Activated CD8-positive, alpha-beta T cell treated with anti-CD3 and anti-CD28 coated beads for 36 hours (primary cell): ENCODE data around the gene MYO18A. TPM values are rescaled to one million over a fixed set of nuclear protein-coding genes. Genes with fewer than 3 reads are reported as not detected.

Source experiments
- ATAC-seq: fragments of 200-7000 bp; cut with Tn5 transposase; one replicate; pipeline ENCODE4 v1.10.0; 2021; ENCODE audit warnings: mild to moderate bottlenecking, moderate library complexity
- CTCF ChIA-PET: fragments of 350-600 bp; sonication (Branson Sonifier 250); formaldehyde crosslinking; loops from one replicate; lab custom pipeline; 2021; ENCODE audit warnings: antibody characterized with exemption; lab: Charles Lee
- POLR2A ChIA-PET: fragments of 350-600 bp; sonication (Branson Sonifier 250); formaldehyde crosslinking; loops from one replicate; lab custom pipeline; 2021; ENCODE audit warnings: antibody characterized with exemption; lab: Charles Lee
- DNase-seq: peaks from one replicate; pipeline ENCODE4 v3.0.0-alpha.2; 2020
- H3K27ac Mint-ChIP-seq: one replicate; pipeline ENCODE4 v1.8.0; 2021; ENCODE audit warnings: mild to moderate bottlenecking, mixed read lengths
- H3K27me3 Mint-ChIP-seq: one replicate; pipeline ENCODE4 v1.8.0; 2021; ENCODE audit warnings: mixed read lengths
- H3K36me3 Mint-ChIP-seq: one replicate; pipeline ENCODE4 v1.8.0; 2021; ENCODE audit warnings: low read depth, mixed read lengths
- H3K4me1 Mint-ChIP-seq: one replicate; pipeline ENCODE4 v1.8.0; 2021; ENCODE audit warnings: low read depth, mixed read lengths
- H3K4me3 Mint-ChIP-seq: one replicate; pipeline ENCODE4 v1.8.0; 2021; ENCODE audit warnings: mild to moderate bottlenecking, moderate library complexity, mixed read lengths
- H3K9me3 Mint-ChIP-seq: one replicate; pipeline ENCODE4 v1.8.0; 2021; ENCODE audit warnings: mixed read lengths
- CTCF ChIP-seq: fragments of 200-600 bp; IDR thresholded peaks from one replicate; pipeline ENCODE4 v1.8.0; 2022; ENCODE audit warnings: antibody characterized with exemption, mild to moderate bottlenecking
- intact Hi-C: fragments of 100-400 bp; cut with micrococcal nuclease; formaldehyde crosslinking; loops from one replicate; pipeline ENCODE4 v1.10.0; 2022
- total RNA-seq, 2 experiments: library from RNA; stranded (reverse); gene quantifications; one replicate each; pipeline ENCODE4 v1.2.3, GENCODE V29; 2021

MYO18A gene
- total RNA-seq, 2 experiments from 2014 or later, result 27.5 to 29.4 TPM

GRCh38 chr17:29163563-29163962 lies 16.6 kb downstream of the MYO18A start:
- H3K4me1 Mint-ChIP-seq, result peaks cover 9% of the 10 kb centered on the region
- no peak overlapping the region for H3K4me3 Mint-ChIP-seq
- CTCF ChIA-PET, result interaction anchor here (0.7 to 4.3 kb wide), 7 partner anchors 12 to 454 kb away, joined by 3 to 29 read pairs (median 6); partner anchors contain the start of gene MYO18A
- no peak for DNase-seq
- no peak for TF ChIP-seq CTCF
- H3K9me3 Mint-ChIP-seq, result no peaks in the 10 kb centered on the region
- H3K27ac Mint-ChIP-seq, result no peak overlapping the region
- peaks cover 7% of the 10 kb centered on the region for H3K36me3 Mint-ChIP-seq
- POLR2A ChIA-PET, result interaction anchor here (1.2 kb wide), 1 partner anchor 97 kb away, joined by 3 read pairs; no protein-coding TSS in a partner anchor
- no peak for ATAC-seq
- H3K27me3 Mint-ChIP-seq, result no peaks in the 10 kb centered on the region
- intact Hi-C loops, result no loop called here

GRCh38 chr17:29162909-29163341 lies 17.3 kb downstream of the MYO18A start:
- no peak for ATAC-seq
- Mint-ChIP-seq H3K27ac (no peak overlapping the region), H3K4me3 (no peak overlapping the region), H3K9me3 (no peaks in the 10 kb centered on the region), H3K27me3 (no peaks in the 10 kb centered on the region), H3K4me1 (peaks cover 9% of the 10 kb centered on the region), H3K36me3 (peaks cover 7% of the 10 kb centered on the region)
- CTCF ChIA-PET, result interaction anchor here (0.7 to 4.3 kb wide), 6 partner anchors 13 to 455 kb away, joined by 3 to 29 read pairs (median 6); partner anchors contain the start of gene MYO18A
- intact Hi-C loops, result no loop called here
- no peak for DNase-seq
- TF ChIP-seq CTCF, result no peak
- POLR2A ChIA-PET, result interaction anchor here (0.8 to 1.2 kb wide), 3 partner anchors 14 to 97 kb away, joined by 3 read pairs; no protein-coding TSS in a partner anchor

- ChIA-PET CTCF (interaction anchor here (0.7 to 4.3 kb wide), 6 partner anchors 10 to 57 kb away, joined by 3 to 29 read pairs (median 6); partner anchors contain the start of gene MYO18A), POLR2A (interaction anchor here (0.8 to 1.0 kb wide), 2 partner anchors 15 to 16 kb away, joined by 3 read pairs; no protein-coding TSS in a partner anchor)
- H3K4me3 Mint-ChIP-seq, result no peak overlapping the region
- H3K36me3 Mint-ChIP-seq, result peaks cover 7% of the 10 kb centered on the region
- intact Hi-C loops, result no loop called here
- no peaks in the 10 kb centered on the region for H3K27me3 Mint-ChIP-seq
- H3K4me1 Mint-ChIP-seq, result peaks cover 9% of the 10 kb centered on the region
- no peaks in the 10 kb centered on the region for H3K9me3 Mint-ChIP-seq
- DNase-seq, result no peak
- no peak for TF ChIP-seq CTCF
- no peak overlapping the region for H3K27ac Mint-ChIP-seq
- no peak for ATAC-seq
Measured at GRCh38 chr17:29162082-29162908, 17.9 kb downstream of the MYO18A start.

- ChIA-PET CTCF (interaction anchor here (1.2 to 2.0 kb wide), 4 partner anchors 11 to 43 kb away, joined by 3 to 11 read pairs (median 6); no protein-coding TSS in a partner anchor), POLR2A (no interaction called here)
- DNase-seq (no peak), ATAC-seq (no peak)
- Mint-ChIP-seq H3K36me3 (peaks cover 2% of the 10 kb centered on the region), H3K27me3 (no peaks in the 10 kb centered on the region), H3K4me3 (no peak overlapping the region), H3K9me3 (no peaks in the 10 kb centered on the region), H3K27ac (no peak overlapping the region), H3K4me1 (peaks cover 27% of the 10 kb centered on the region)
- intact Hi-C loops, result no loop called here
- TF ChIP-seq CTCF, result no peak
Measured at GRCh38 chr17:29160253-29160652, 19.9 kb downstream of the MYO18A start.
